Calu3 (cell line): Measurements from ENCODE around the gene TRIM8. TPM values are rescaled to one million over a fixed set of nuclear protein-coding genes. Genes with fewer than 3 reads are reported as not detected.

Experiments
- BruUV-seq: library from RNA; stranded (reverse); fragments of 400-500 nt; replicated peaks from 2 replicates; lab custom pipeline; 2021; lab: Mats Ljungman, UMichigan
- CTCF ChIA-PET: fragments of 300-600 bp; sonication (Branson Sonifier 250); formaldehyde crosslinking; loops from one replicate; lab custom pipeline; 2022; ENCODE audit warnings: antibody characterized with exemption; lab: Charles Lee
- DNase-seq: peaks from one replicate; pipeline ENCODE4 v3.0.0; 2022
- H3K27ac Mint-ChIP-seq: one replicate; pipeline ENCODE4 v1.8.0; 2022; ENCODE audit warnings: mixed read lengths; ENCODE audit not compliant: unreplicated experiment
- H3K27me3 Mint-ChIP-seq: one replicate; pipeline ENCODE4 v1.8.0; 2022; ENCODE audit warnings: mixed read lengths; ENCODE audit not compliant: unreplicated experiment
- H3K36me3 Mint-ChIP-seq: one replicate; pipeline ENCODE4 v1.8.0; 2022; ENCODE audit warnings: mild to moderate bottlenecking, moderate library complexity, mixed read lengths; ENCODE audit not compliant: insufficient read depth, unreplicated experiment
- H3K4me1 Mint-ChIP-seq: one replicate; pipeline ENCODE4 v1.8.0; 2022; ENCODE audit warnings: mild to moderate bottlenecking, low read depth, mixed read lengths; ENCODE audit not compliant: unreplicated experiment
- H3K4me3 Mint-ChIP-seq: one replicate; pipeline ENCODE4 v1.8.0; 2022; ENCODE audit warnings: mild to moderate bottlenecking, low read depth, moderate library complexity, mixed read lengths; ENCODE audit not compliant: unreplicated experiment
- H3K9me3 Mint-ChIP-seq: one replicate; pipeline ENCODE4 v1.8.0; 2022; ENCODE audit warnings: low read depth, mixed read lengths; ENCODE audit not compliant: unreplicated experiment
- intact Hi-C: fragments of 100-400 bp; cut with micrococcal nuclease; formaldehyde crosslinking; loops from one replicate; pipeline ENCODE4 v1.10.0; 2022; ENCODE audit not compliant: unreplicated experiment
- total RNA-seq: library from RNA; stranded (reverse); gene quantifications from 2 replicates; pipeline ENCODE4 v1.2.3, GENCODE V29; 2022
- TF ChIP-seq, protein P1 (sequence below): fragments of 200-600 bp; IDR thresholded peaks from one replicate; pipeline ENCODE4 v1.8.0; 2022; ENCODE audit warnings: antibody characterized with exemption; ENCODE audit not compliant: unreplicated experiment

TRIM8 gene
- total RNA-seq, 1 experiment from 2014 or later = 52.1 TPM

DNA sequence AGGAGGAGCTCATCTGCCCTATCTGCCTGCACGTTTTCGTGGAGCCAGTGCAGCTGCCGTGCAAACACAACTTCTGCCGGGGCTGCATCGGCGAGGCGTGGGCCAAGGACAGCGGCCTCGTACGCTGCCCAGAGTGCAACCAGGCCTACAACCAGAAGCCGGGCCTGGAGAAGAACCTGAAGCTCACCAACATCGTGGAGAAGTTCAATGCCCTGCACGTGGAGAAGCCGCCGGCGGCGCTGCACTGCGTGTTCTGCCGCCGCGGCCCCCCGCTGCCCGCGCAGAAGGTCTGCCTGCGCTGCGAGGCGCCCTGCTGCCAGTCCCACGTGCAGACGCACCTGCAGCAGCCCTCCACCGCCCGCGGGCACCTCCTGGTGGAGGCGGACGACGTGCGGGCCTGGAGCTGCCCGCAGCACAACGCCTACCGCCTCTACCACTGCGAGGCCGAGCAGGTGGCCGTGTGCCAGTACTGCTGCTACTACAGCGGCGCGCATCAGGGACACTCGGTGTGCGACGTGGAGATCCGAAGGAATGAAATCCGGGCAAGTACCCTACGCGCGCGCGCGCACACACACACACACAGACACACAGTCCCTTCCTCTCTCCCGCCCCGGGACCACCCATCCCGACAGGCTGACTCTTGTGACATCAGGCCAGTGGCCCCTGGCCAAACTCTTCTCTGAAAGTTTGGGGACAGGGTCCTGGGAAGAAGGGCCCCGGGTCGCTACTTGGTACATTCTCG is 538 bp downstream of the TRIM8 start:
- peaks cover 49% of the 10 kb centered on the region for H3K36me3 Mint-ChIP-seq
- CTCF ChIA-PET = interaction anchor here (0.6 to 0.8 kb wide), 5 partner anchors 18 to 334 kb away, joined by 3 to 4 read pairs (median 3); partner anchors contain the start of gene ACTR1A
- peak overlapping the region; percentile 96 for H3K27ac Mint-ChIP-seq
- H3K4me3 Mint-ChIP-seq = peak overlapping the region; percentile 90
- H3K27me3 Mint-ChIP-seq = no peaks in the 10 kb centered on the region
- TF ChIP-seq, protein P1, sequence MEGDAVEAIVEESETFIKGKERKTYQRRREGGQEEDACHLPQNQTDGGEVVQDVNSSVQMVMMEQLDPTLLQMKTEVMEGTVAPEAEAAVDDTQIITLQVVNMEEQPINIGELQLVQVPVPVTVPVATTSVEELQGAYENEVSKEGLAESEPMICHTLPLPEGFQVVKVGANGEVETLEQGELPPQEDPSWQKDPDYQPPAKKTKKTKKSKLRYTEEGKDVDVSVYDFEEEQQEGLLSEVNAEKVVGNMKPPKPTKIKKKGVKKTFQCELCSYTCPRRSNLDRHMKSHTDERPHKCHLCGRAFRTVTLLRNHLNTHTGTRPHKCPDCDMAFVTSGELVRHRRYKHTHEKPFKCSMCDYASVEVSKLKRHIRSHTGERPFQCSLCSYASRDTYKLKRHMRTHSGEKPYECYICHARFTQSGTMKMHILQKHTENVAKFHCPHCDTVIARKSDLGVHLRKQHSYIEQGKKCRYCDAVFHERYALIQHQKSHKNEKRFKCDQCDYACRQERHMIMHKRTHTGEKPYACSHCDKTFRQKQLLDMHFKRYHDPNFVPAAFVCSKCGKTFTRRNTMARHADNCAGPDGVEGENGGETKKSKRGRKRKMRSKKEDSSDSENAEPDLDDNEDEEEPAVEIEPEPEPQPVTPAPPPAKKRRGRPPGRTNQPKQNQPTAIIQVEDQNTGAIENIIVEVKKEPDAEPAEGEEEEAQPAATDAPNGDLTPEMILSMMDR = peak; percentile 49
- peaks cover 29% of the 10 kb centered on the region for H3K4me1 Mint-ChIP-seq
- DNase-seq = peak; percentile 84
- no TSS peak for BruUV-seq
- H3K9me3 Mint-ChIP-seq = no peaks in the 10 kb centered on the region
- intact Hi-C loops = loop anchor here (10.0 kb wide), 1 partner anchor 140 kb away; the partner anchor contains the start of genes ACTR1A and SUFU

DNA sequence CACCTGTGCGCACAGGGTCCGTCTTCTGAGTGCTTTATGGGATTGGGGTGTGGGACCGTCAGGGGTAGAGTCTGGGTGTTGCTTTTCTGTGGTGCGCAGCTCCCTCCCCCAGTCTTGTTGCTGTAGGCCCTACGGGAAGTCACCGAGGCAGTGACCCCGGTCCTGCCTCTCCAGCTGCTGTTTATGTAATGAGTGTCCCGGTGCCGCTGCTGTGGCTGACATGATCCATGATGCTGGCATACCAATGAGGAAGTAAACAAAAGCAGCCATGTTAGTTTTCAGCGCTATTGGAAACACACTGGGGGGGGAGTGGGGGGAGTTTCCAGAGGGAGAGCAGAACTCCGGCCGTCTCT is 1.1 kb downstream of the TRIM8 start:
- H3K27me3 Mint-ChIP-seq = no peaks in the 10 kb centered on the region
- DNase-seq = peak; percentile 48
- H3K4me1 Mint-ChIP-seq = peaks cover 29% of the 10 kb centered on the region
- TF ChIP-seq, protein P1 = no peak
- CTCF ChIA-PET = interaction anchor here (0.6 to 1.6 kb wide), 6 partner anchors 16 to 335 kb away, joined by 3 to 7 read pairs (median 4); partner anchors contain the start of gene ACTR1A
- peak overlapping the region; percentile 96 for H3K27ac Mint-ChIP-seq
- H3K4me3 Mint-ChIP-seq = peak overlapping the region; percentile 90
- H3K9me3 Mint-ChIP-seq = no peaks in the 10 kb centered on the region
- H3K36me3 Mint-ChIP-seq = peaks cover 49% of the 10 kb centered on the region
- BruUV-seq = TSS peak; percentile 50
- intact Hi-C loops = loop anchor here (10.0 kb wide), 1 partner anchor 141 kb away; the partner anchor contains the start of genes ACTR1A and SUFU

DNA sequence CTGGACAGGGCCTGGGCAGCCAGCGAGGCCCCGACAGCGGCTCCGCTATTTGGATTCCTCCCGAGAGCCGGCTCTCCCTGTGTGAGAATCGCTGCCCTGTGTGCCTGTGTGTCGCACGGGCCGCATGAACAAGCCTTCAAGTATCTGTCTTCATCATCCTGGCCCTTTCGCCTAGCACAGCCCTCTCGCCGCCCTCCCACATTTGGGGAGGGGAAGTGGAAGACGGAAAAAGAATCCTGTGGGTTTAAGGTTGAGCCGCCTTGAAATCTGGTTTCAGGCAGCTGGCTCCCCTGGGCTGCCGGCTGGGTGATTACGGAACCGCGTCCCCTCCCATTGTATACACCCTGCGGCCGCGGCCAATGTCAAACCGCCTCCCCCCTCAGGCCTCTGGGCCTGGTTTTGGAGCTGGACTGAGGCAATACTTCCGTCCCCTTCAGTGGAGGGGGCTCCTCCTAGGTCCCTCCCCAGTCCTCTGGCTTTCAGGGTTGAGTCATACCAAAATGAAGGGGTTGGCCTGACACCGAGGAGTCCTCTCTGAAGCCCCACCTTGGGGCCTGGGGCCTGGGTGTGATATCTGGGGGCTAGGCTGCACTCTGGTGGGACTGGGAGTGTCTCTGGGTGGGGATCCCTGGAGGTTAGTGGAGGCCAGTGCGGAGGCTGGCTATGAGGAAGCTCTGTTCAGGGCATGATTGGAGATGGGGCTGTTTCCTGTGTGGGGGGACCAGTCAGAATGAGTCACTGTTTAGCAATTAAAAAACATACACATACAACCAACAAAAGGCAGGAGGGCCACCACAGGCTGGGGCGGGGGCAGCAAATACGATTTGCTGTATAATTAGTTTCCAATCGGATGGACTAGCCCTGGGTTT is 1.7 kb downstream of the TRIM8 start:
- BruUV-seq = TSS peak; percentile 23
- intact Hi-C loops = loop anchor here (10.0 kb wide), 1 partner anchor 141 kb away; the partner anchor contains the start of genes ACTR1A and SUFU
- peak; percentile 67 for DNase-seq
- TF ChIP-seq, protein P1 = no peak
- H3K9me3 Mint-ChIP-seq = no peaks in the 10 kb centered on the region
- peak overlapping the region; percentile 96 for H3K27ac Mint-ChIP-seq
- peak overlapping the region; percentile 90 for H3K4me3 Mint-ChIP-seq
- peaks cover 29% of the 10 kb centered on the region for H3K4me1 Mint-ChIP-seq
- CTCF ChIA-PET = interaction anchor here (0.6 to 1.6 kb wide), 10 partner anchors 17 to 335 kb away, joined by 3 to 7 read pairs (median 3); partner anchors contain the start of genes ACTR1A and SUFU
- peaks cover 49% of the 10 kb centered on the region for H3K36me3 Mint-ChIP-seq
- H3K27me3 Mint-ChIP-seq = no peaks in the 10 kb centered on the region
